ENCODE results near the gene CARMIL3. TPM values are rescaled to one million over a fixed set of nuclear protein-coding genes. Genes with fewer than 3 reads are reported as not detected.
"Not testable (repeated sequence)": the region's sequence is repeated elsewhere in the genome, so short reads cannot be mapped to it uniquely, and the experiment has no call there.

CARMIL3 gene
- total RNA-seq, 3 donors from 2014 or later = 0.16 to 0.98 (median 0.73) TPM

- Histone ChIP-seq H3K4me3 (no peak overlapping the region), H3K36me3 (no peaks in the 10 kb centered on the region), H3K27ac (no peak overlapping the region), H3K9me3 (no peaks in the 10 kb centered on the region), H3K27me3 (no peaks in the 10 kb centered on the region), H3K4me1 (no peaks in the 10 kb centered on the region)
- no peak for DNase-seq (ENCODE audit: low spot score in 2 of 2)
- TF ChIP-seq CTCF (IDR thresholded peaks at IDR 0.05) = no peak
- no peak for TF ChIP-seq POLR2AphosphoS5 (IDR thresholded peaks at IDR 0.05)
- no peak for TF ChIP-seq POLR2A (IDR thresholded peaks at IDR 0.05)
- intact Hi-C loops (cut with DNase I; ENCODE audit: low total_unique reads) = no loop called here
These were observed 50.7 kb downstream of the CARMIL3 start for GRCh38 chr14:24102357-24103048.

GRCh38 chr14:24103451-24103850, 51.6 kb downstream of the CARMIL3 start:
- no peak for DNase-seq (ENCODE audit: low spot score in 2 of 2)
- no peaks in the 10 kb centered on the region for H3K9me3 ChIP-seq
- TF ChIP-seq CTCF (IDR thresholded peaks at IDR 0.05) (no peak), POLR2AphosphoS5 (IDR thresholded peaks at IDR 0.05) (no peak), POLR2A (IDR thresholded peaks at IDR 0.05) (no peak)
- H3K27ac ChIP-seq = no peak overlapping the region
- no peak overlapping the region for H3K4me3 ChIP-seq
- no peaks in the 10 kb centered on the region for H3K4me1 ChIP-seq
- intact Hi-C loops (cut with DNase I; ENCODE audit: low total_unique reads) = no loop called here
- no peaks in the 10 kb centered on the region for H3K27me3 ChIP-seq
- no peaks in the 10 kb centered on the region for H3K36me3 ChIP-seq

DNA sequence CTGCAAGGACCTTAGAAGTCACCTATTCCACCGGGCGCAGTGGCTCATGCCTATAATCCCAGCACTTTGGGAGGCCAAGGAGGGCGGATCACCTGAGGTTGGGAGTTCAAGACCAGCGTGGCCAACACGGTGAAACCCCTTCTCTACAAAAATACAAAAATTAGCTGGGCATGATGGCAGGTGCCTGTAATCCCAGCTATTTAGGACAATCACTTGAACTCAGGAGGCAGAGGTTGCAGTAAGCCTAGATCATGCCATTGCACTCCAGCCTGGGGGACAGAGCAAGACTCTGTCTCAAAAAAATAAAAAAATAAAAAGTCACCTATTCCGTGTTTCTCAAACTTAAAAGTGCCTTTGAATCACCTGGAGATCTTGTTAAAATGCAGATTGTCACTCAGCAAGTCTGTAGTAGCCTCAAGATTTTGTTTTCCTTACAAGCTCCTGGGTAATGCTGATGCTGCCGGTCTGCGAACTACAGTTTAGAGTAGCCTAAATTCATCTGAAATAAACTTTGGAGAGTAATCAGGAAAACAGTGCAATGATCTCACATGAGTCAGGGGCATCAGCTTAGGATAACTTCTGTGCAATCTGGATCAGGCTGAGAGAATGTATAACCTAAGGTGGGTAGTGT, 53.9 kb downstream of the CARMIL3 start:
- H3K27me3 ChIP-seq; intact Hi-C loops (cut with DNase I; ENCODE audit: low total_unique reads); DNase-seq (ENCODE audit: low spot score in 2 of 2): not testable (repeated sequence)

DNA sequence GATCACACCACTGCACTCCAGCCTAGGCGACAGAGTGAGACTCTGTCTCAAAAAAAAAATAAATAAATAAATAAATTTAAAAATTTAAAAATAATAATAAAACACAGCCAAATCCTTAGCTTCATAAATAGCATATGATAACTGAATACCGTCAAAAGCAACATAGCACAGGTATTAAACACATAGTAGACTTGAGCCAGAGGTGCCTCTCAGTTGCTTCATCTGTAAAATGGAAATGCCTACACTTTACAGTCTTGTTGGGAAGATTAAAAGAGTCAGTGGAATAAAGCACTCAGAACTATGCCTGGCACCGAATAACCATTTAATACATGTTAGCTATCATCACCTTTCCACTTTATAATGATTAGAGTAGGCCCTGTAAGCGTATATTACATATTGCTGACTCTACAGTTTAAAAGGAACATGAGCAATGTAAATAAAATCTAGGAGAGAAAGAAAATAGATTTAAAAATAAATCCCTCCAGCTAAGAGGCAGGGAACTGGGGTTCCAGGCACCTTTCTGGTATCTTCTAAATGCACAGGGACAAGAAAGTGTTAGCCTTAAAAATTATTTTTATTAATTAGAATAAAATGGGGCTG, 55.0 kb downstream of the CARMIL3 start:
- H3K4me3 ChIP-seq = no peak overlapping the region
- H3K9me3 ChIP-seq = no peaks in the 10 kb centered on the region
- no peaks in the 10 kb centered on the region for H3K36me3 ChIP-seq
- peaks cover 0 to 4% of the 10 kb centered on the region in 2 donors for H3K4me1 ChIP-seq
- no peaks in the 10 kb centered on the region for H3K27me3 ChIP-seq
- DNase-seq (ENCODE audit: low spot score in 2 of 2) = no peak
- no peak overlapping the region for H3K27ac ChIP-seq
- TF ChIP-seq POLR2AphosphoS5 (IDR thresholded peaks at IDR 0.05) (no peak), CTCF (IDR thresholded peaks at IDR 0.05) (no peak), POLR2A (IDR thresholded peaks at IDR 0.05) (no peak)
- intact Hi-C loops (cut with DNase I; ENCODE audit: low total_unique reads) = no loop called here

More for the DNA sequence above, 53.9 kb downstream of the CARMIL3 start:
- H3K4me3 ChIP-seq, H3K4me1 ChIP-seq, H3K9me3 ChIP-seq, H3K27ac ChIP-seq, H3K36me3 ChIP-seq: not testable (repeated sequence)

GRCh38 chr14:24108336-24108874, 56.6 kb downstream of the CARMIL3 start:
- Histone ChIP-seq H3K27me3 (no peaks in the 10 kb centered on the region), H3K36me3 (no peaks in the 10 kb centered on the region), H3K27ac (peak overlapping the region; percentile 44 to 62), H3K4me1 (peaks cover 0 to 4% of the 10 kb centered on the region in 2 donors), H3K4me3 (no peak overlapping the region), H3K9me3 (no peaks in the 10 kb centered on the region)
- intact Hi-C loops (cut with DNase I; ENCODE audit: low total_unique reads) = no loop called here
- no peak for DNase-seq (ENCODE audit: low spot score in 2 of 2)
- TF ChIP-seq POLR2AphosphoS5 (IDR thresholded peaks at IDR 0.05) (no peak), CTCF (IDR thresholded peaks at IDR 0.05) (no peak), POLR2A (IDR thresholded peaks at IDR 0.05) (no peak)
